GM18873 (cell line): ENCODE results near the gene FAM174A.
A peak's percentile ranks its signal among the peaks of the same experiment; 100 is the strongest.
"Not testable (repeated sequence)": the region's sequence is repeated elsewhere in the genome, so short reads cannot be mapped to it uniquely, and the experiment has no call there.

Experiments
- ATAC-seq: cut with Tn5 transposase; IDR thresholded peaks from one replicate; pipeline ENCODE4 v1.9.1; 2021; ENCODE audit warnings: mild to moderate bottlenecking, moderate library complexity, moderate number of reproducible peaks; ENCODE audit not compliant: unreplicated experiment, low FRiP score

The FAM174A gene

DNA sequence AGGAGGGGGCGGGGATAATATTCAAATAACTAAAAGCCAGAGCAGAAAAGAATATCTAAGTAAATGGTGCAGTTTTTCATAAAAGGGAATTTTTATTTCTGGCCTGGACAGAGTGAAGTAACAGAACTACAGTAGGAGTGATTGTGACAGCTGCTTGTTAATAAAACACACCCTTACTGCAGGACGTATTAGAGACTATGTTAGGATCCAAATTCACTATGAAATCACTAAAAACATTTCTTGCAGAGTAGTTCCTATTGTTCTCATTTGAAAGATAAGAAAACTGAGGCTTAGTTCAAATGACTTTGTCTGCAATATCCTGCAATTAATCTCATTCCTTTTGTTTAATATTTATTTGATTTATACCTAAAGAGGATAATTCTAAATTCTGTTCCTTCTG lies 39.5 kb downstream of the FAM174A start:
- no peak for ATAC-seq

DNA sequence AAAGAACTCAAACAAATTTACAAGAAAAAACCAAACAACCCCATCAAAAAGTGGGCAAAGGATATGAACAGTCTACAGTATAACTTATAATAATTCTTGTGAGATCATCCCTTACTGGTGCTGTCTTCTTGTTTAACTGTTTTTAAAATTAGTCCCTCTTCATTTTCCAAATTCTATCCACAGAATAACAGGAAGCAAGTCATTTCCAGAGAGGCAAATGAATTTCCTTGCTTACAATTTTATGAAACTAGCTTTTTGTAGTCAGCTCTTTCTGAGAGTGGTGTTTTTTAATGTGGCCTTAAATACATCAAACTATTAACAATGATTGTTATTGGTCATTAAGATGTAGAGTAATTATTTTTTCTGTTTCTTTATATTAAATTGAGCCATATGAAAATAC lies 40.6 kb downstream of the FAM174A start:
- ATAC-seq: no peak

GRCh38 chr5:100576217-100576751 lies 41.1 kb downstream of the FAM174A start:
- ATAC-seq: no peak

DNA sequence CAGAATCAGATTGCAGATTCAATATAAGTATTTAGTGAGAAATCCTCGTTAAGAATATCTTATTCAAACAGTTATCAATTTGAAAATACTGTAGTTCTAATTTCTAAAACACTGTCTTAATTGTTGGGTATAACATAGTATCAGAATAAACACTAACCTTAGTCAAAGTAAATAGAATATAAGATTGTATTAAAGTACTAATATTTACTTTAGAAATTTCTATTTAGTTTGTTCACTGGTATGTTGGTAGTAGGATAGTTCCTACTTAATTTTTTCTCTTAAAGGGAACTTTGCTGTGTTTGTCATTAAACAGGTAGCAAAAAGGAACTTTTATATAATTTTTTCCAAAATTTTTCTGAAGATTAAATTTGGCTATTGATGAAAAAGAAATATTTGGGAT lies 42.3 kb downstream of the FAM174A start:
- no peak for ATAC-seq

DNA sequence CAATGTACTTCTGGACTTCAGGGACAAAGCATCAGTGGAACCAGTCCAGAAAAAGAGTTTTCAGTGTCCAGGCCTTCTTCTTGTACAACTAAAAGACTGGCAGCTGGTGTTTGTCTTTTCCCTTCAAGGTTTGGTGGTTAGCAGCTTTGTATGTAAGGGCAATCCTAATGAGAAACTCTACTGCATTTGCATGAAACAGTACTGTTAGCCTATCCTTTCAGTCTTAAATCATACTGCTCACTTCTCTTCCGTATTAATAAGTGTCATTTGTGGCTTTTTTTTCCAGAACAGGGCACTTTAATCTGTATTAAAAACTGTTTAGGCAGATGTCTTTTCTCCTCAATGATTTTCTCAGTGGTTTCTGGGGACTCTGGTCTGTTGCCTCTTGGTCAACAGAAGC lies 48.9 kb downstream of the FAM174A start:
- ATAC-seq: peak; percentile 94

DNA sequence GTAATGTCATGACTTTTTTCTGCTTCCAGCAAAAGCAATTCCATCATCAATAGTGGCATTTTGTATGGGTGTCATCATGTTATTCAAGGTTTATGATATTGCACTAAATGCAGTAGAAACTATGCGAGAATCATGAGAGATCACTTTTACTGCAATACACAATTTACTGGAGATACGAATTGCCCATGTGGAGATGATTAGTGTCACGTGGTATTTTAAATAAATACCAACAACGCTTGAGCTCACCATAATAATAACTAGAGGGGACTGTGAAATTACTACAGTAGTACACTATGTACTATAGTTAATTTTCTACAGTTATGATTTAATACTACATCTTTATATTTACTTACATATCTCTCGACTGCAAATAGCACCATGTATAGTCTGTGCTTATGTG lies 49.7 kb downstream of the FAM174A start:
- no peak for ATAC-seq

GRCh38 chr5:100590867-100591266 lies 55.7 kb downstream of the FAM174A start:
- no peak for ATAC-seq

- ATAC-seq: no peak
Measured at GRCh38 chr5:100595152-100595811, 60.1 kb downstream of the FAM174A start.

DNA sequence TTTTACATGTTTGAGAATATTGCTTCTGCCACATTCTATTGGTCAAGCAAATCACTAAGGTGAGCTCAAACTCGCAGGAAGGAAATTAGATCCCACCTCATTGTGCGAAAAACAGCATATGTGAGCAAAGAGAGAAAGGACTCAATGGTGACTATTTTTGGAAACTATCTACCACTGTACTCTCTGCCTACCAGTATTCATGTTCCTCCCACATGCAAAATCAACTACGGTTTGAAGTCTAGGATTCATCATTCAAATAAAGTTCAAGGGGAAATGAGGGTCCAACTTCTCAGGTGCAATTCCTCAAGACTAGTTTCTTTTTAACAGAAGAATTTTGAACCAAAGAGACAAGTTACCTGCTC lies 60.6 kb downstream of the FAM174A start:
- no peak for ATAC-seq

DNA sequence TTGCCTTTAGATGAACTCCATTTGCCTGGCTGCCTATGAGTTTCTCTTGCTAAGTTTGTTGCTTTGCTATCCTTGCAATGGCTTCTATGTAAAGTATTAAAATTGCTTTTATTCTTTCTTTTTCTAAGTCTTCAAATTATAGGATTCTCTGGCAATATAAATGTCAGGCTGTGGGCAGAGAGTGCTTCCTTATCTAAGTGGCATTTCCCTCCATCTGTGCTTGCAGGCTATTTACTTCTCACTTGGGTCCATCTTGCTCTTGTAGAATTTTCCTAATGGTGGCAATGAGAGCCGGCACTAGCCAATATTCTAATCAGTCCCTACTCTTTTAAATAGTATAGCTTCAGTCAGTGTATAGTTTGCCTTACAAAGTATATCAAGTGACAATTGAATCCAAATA lies 63.3 kb downstream of the FAM174A start:
- ATAC-seq: no peak

DNA sequence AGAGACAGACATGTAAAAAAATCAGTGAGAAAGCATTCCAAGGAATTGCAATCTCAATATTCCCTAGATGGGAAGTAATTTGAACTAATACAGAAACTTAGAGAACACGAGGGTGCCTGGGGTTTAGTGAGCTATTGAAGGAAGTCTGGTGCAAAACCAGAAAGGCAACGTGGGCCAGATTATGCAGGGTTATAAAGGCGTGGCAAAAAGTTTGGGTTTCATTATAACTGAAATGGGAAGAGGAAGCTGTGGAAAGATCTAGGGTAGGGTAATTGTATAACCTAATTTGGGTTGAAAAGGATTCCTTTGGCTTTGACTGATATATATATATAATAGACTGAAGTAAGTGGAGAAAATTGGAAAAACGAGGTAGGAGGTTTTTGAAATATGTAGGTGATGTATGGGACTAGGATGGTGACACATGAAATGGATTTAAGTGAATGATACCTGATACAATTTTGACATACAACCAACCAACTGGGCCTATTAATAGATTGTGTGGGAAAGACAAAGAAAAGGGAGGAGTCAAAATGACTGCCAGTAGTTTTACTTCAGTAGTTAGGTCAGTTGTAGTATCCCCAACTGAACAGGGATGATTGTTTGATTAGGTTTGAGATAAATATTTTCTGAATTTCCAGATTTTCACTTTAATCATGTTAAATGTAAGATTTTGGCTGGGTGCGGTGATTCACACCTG lies 65.3 kb downstream of the FAM174A start:
- no peak for ATAC-seq

DNA sequence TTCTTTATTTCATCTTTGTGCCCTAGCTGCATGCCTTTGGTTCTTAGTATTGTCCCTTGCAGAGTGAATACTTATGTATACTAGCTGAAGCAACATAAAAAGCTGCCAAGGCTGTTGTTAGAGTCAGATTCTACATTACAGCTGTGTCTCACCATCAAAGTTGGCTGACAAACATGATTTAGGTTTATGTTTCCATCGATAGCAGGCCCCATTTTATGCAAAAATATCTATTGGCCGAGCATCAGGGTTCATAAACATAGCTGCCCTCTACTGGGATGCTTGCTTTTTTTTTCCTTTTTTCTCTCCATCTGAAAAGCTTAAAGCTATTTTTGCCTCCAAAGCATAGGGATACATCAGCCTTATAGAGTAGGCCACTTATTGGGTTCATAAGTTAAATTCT lies 68.0 kb downstream of the FAM174A start:
- no peak for ATAC-seq

GRCh38 chr5:100604021-100604420 lies 68.8 kb downstream of the FAM174A start:
- ATAC-seq: not testable (repeated sequence)

GRCh38 chr5:100609594-100609993 lies 74.4 kb downstream of the FAM174A start:
- ATAC-seq: no peak

- no peak for ATAC-seq
Measured at GRCh38 chr5:100614308-100614707, 79.1 kb downstream of the FAM174A start.

DNA sequence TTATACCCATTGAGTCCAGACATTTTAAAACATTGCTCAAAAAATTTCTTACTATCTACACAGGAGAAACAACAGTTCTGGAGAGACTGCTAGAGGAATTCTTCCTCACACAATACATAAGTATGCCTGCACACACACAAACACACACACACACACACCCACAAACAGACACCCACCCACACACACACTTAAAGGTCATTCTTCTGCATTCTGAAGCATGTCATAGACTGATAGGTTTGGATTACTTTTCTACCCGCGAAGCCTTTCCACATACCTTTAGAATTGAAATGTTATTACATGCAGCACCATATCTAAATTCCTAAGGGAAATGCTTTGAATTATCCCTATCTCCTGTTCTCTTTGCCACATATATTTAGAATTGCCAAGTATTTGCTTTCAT lies 80.2 kb downstream of the FAM174A start:
- no peak for ATAC-seq

GRCh38 chr5:100616291-100616690 lies 81.1 kb downstream of the FAM174A start:
- no peak for ATAC-seq

GRCh38 chr5:100616981-100617380 lies 81.8 kb downstream of the FAM174A start:
- no peak for ATAC-seq

- peak; percentile 81 for ATAC-seq
Measured at GRCh38 chr5:100623719-100624118, 88.5 kb downstream of the FAM174A start.

DNA sequence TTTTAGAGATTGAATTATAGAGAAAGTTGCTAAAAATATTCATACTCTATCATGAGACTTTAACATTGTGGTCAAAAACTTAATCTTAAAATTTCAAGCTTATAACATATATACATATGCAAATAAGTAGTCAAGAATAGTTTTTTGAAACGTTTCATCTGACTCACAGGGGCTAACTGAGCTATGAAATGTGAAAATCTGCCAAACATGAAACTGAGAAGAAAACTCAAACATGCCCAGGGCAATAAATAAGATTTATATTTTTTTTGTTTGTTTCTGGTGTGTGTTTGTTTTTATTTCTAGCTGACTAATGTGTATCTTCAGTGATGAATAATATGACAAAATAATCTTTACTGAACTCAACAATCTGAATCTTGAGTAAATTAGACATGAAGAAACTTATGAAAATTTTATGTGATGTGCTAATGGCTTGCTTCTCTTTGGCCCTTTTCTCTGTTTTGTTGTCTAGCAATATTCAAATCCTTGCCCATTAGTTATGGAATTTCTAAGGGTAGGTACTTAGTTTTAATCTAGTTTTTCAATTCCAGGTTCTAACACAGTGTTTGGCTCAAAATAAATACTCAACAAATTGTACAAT lies 99.9 kb downstream of the FAM174A start:
- ATAC-seq: peak; percentile 73
